GM23338 (cell line): ENCODE measurements around the gene IKBIP. TPM values are rescaled to one million over a fixed set of nuclear protein-coding genes. Genes with fewer than 3 reads are reported as not detected.

ENCODE experiments used
- CREB1 ChIP-seq: fragments of 250-450 bp; sonication (Bioruptor Pico); IDR thresholded peaks from 2 replicates; pipeline ENCODE4 v1.5.0; 2020; ENCODE audit warnings: low read depth, mild to moderate bottlenecking, moderate library complexity
- ETS1 ChIP-seq: IDR thresholded peaks from 2 replicates; pipeline ENCODE4 v1.6.1; 2016; ENCODE audit warnings: antibody characterized with exemption
- EZH2 ChIP-seq: fragments of 200-600 bp; sonication (generic); IDR thresholded peaks from one replicate; pipeline ENCODE4 v1.8.0; 2017; ENCODE audit warnings: antibody characterized with exemption, mild to moderate bottlenecking, low read depth; ENCODE audit not compliant: unreplicated experiment
- EZH2phosphoT487 ChIP-seq: fragments of 200-600 bp; sonication (generic); IDR thresholded peaks from one replicate; pipeline ENCODE4 v1.8.1; 2018; ENCODE audit warnings: antibody characterized with exemption; ENCODE audit not compliant: unreplicated experiment
- NANOG ChIP-seq: IDR thresholded peaks from 2 replicates; pipeline ENCODE4 v1.6.1; 2016; ENCODE audit warnings: antibody characterized with exemption, borderline replicate concordance
- POLR2AphosphoS5 ChIP-seq: IDR thresholded peaks from 2 replicates; pipeline ENCODE4 v1.6.1; 2016; ENCODE audit warnings: antibody characterized with exemption, low read depth
- STAT1 ChIP-seq: IDR thresholded peaks from one replicate; pipeline ENCODE4 v1.6.1; 2016; ENCODE audit warnings: antibody characterized with exemption; ENCODE audit not compliant: unreplicated experiment
- ZNF114 ChIP-seq: fragments of 250-450 bp; sonication (Bioruptor Pico); IDR thresholded peaks from 2 replicates; pipeline ENCODE4 v1.5.0; 2020; ENCODE audit warnings: mild to moderate bottlenecking, moderate library complexity
- polyA plus RNA-seq: library from polyadenylated mRNA; unstranded; fragments of >200 nt; fragmentation: Nextera tagmentation; extraction: Ambion mirVana; gene quantifications from 2 replicates; pipeline ENCODE4 v1.2.1, GENCODE V29; 2016
- small RNA-seq: library from RNA; depleted of rRNA; stranded (forward); fragments of <200 nt; gene quantifications from one replicate; pipeline ENCODE3, GENCODE V24; 2014; ENCODE audit warnings: low replicate concordance
- total RNA-seq: library from RNA; depleted of rRNA; stranded (reverse); fragments of >200 nt; shearing (Covaris generic); gene quantifications from 2 replicates; pipeline ENCODE4 v1.2.3, GENCODE V29; 2014; rRNA removed

IKBIP gene
- total and polyA plus RNA-seq, 2 experiments from 2014 or later, result 17.8 to 22.5 TPM

GRCh38 chr12:98575013-98575412 is 69.6 kb downstream of the IKBIP start (continued):
- TF ChIP-seq CREB1 (CRISPR knock-in tag) (no peak), EZH2 (no peak), STAT1 (no peak), EZH2phosphoT487 (no peak), ETS1 (no peak), POLR2AphosphoS5 (no peak), ZNF114 (no peak), NANOG (no peak)

Small RNAs within 50 kb of the gene (small RNA-seq; reads per million reads assigned to genes)
- gene SNORA53, result 11.8 reads per million, percentile 97 among the genes with 10 or more reads in this experiment

Other genes with a start within 250 kb of the IKBIP start
- gene TMPO, start 129.2 kb downstream of the IKBIP start, total RNA-seq, result 256 and 290 TPM in 2 replicates
- 75.5 and 77.9 TPM in 2 replicates for gene TMPO, start 129.2 kb downstream of the IKBIP start, polyA plus RNA-seq
- 703 and 844 TPM in 2 replicates for gene SLC25A3, start 51.1 kb downstream of the IKBIP start, total RNA-seq
- 676 and 732 TPM in 2 replicates for gene SLC25A3, start 51.1 kb downstream of the IKBIP start, polyA plus RNA-seq
- 31.2 and 34.0 TPM in 2 replicates for gene APAF1, start 502 bp upstream of the IKBIP start, total RNA-seq
- gene APAF1, start 502 bp upstream of the IKBIP start, polyA plus RNA-seq, result 12.0 and 14.9 TPM in 2 replicates